Caco-2 (cell line): ENCODE results near the gene CRADD. TPM values are rescaled to one million over a fixed set of nuclear protein-coding genes. Genes with fewer than 3 reads are reported as not detected.

Source experiments
- BruUV-seq: library from RNA; stranded (reverse); fragments of 400-500 nt; replicated peaks from 2 replicates; lab custom pipeline; 2021; lab: Mats Ljungman, UMichigan
- CTCF ChIA-PET: fragments of 300-600 bp; sonication (Branson Sonifier 250); formaldehyde crosslinking; loops from one replicate; lab custom pipeline; 2022; ENCODE audit warnings: antibody characterized with exemption; lab: Charles Lee
- POLR2A ChIA-PET: fragments of 300-600 bp; sonication (Branson Sonifier 250); formaldehyde crosslinking; loops from one replicate; lab custom pipeline; 2022; ENCODE audit warnings: antibody characterized with exemption; lab: Charles Lee
- DNase-seq, 2 experiments: peaks; one replicate each; pipeline versions ENCODE4 v3.0.0 to v3.0.0-alpha.2; 2020 to 2022
- H3K27me3 ChIP-seq: replicated peaks from 2 replicates; pipeline ENCODE4 v1.6.0; 2011; ENCODE audit warnings: low read length; ENCODE audit not compliant: control insufficient read depth, insufficient read depth
- H3K36me3 ChIP-seq: 2 replicates; pipeline ENCODE4 v1.5.1; 2011; ENCODE audit warnings: low read length; ENCODE audit not compliant: control insufficient read depth, insufficient read depth
- H3K4me1 ChIP-seq: fragments of 250-450 bp; sonication (Bioruptor Pico); 2 replicates; pipeline ENCODE4 v1.5.1; 2020; ENCODE audit warnings: mild to moderate bottlenecking
- H3K4me3 ChIP-seq: 2 replicates; pipeline ENCODE4 v1.5.1; 2011; ENCODE audit warnings: low read depth, mild to moderate bottlenecking, control low read depth, low read length
- H3K9me3 ChIP-seq: fragments of 250-450 bp; sonication (Bioruptor Pico); 2 replicates; pipeline ENCODE4 v1.5.1; 2020; ENCODE audit warnings: mild to moderate bottlenecking, moderate library complexity
- H3K27ac Mint-ChIP-seq: one replicate; pipeline ENCODE4 v1.8.0; 2022; ENCODE audit warnings: mixed read lengths; ENCODE audit not compliant: unreplicated experiment
- H3K27me3 Mint-ChIP-seq: one replicate; pipeline ENCODE4 v1.8.0; 2022; ENCODE audit warnings: mixed read lengths; ENCODE audit not compliant: insufficient read depth, unreplicated experiment
- H3K36me3 Mint-ChIP-seq: one replicate; pipeline ENCODE4 v1.8.0; 2022; ENCODE audit warnings: mild to moderate bottlenecking, mixed read lengths; ENCODE audit not compliant: insufficient read depth, unreplicated experiment
- H3K4me1 Mint-ChIP-seq: one replicate; pipeline ENCODE4 v1.8.0; 2022; ENCODE audit warnings: low read depth, mixed read lengths; ENCODE audit not compliant: unreplicated experiment
- H3K4me3 Mint-ChIP-seq: one replicate; pipeline ENCODE4 v1.8.0; 2022; ENCODE audit warnings: mild to moderate bottlenecking, moderate library complexity, mixed read lengths; ENCODE audit not compliant: unreplicated experiment
- H3K9me3 Mint-ChIP-seq: one replicate; pipeline ENCODE4 v1.8.0; 2022; ENCODE audit warnings: mixed read lengths; ENCODE audit not compliant: unreplicated experiment
- intact Hi-C: fragments of 100-400 bp; cut with micrococcal nuclease; formaldehyde crosslinking; loops from one replicate; pipeline ENCODE4 v1.10.0; 2022; ENCODE audit not compliant: unreplicated experiment
- total RNA-seq: library from RNA; stranded (reverse); gene quantifications from 2 replicates; pipeline ENCODE4 v1.2.3, GENCODE V29; 2022
- TF ChIP-seq, protein P1 (sequence below), 2 experiments: fragments of 200-600 bp in 1 of 2; IDR thresholded peaks; 1 replicate in 1 of 2; 2 replicates in 1 of 2; pipeline versions ENCODE4 v1.5.1 to v1.8.0; 2011 to 2022; ENCODE audit warnings: antibody characterized with exemption in 1 of 2, control low read depth in 1 of 2, inconsistent platforms in 1 of 2, low read depth in 1 of 2, low read length in 1 of 2, mild to moderate bottlenecking in 1 of 2, moderate library complexity in 1 of 2; ENCODE audit not compliant: insufficient read depth in 1 of 2, severe bottlenecking in 1 of 2, unreplicated experiment in 1 of 2

CRADD gene
- total RNA-seq, 1 experiment from 2014 or later: 29.2 TPM

DNA sequence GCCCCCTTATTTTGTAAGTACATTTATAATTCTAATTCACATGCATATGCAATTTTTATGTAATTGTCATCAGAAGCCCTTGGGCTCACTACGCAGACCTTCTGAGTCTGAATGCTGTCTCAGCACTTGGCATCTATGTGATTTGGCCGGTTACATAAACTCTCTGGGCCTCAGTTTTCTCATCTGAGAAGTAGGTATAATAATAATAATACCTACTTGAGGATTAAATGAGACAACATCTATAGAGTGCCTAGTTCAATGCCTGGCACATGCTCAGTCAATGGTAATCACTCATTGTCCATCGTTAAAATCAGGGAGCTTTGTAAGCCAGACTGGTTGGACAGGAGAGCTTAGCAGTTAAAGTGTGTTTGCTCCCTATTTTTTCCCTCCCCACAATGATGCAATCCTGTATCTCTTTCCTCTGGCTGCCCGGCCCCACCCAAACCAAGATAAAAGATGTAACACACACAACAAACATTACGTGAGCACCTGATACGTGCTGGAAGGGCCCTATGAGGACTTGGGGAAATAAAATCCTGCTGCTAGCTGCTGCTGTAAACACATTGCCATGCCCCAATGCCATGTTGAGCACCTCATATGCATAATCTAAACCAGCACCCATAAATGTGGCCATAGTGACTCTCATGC lies 235.0 kb downstream of the CRADD start:
- BruUV-seq: no TSS peak
- H3K27me3 ChIP-seq: no peaks in the 10 kb centered on the region
- H3K9me3 Mint-ChIP-seq: no peaks in the 10 kb centered on the region
- ChIA-PET CTCF (no interaction called here), POLR2A (no interaction called here)
- no peaks in the 10 kb centered on the region for H3K36me3 Mint-ChIP-seq
- no peak for DNase-seq
- H3K27me3 Mint-ChIP-seq: no peaks in the 10 kb centered on the region
- TF ChIP-seq, protein P1, sequence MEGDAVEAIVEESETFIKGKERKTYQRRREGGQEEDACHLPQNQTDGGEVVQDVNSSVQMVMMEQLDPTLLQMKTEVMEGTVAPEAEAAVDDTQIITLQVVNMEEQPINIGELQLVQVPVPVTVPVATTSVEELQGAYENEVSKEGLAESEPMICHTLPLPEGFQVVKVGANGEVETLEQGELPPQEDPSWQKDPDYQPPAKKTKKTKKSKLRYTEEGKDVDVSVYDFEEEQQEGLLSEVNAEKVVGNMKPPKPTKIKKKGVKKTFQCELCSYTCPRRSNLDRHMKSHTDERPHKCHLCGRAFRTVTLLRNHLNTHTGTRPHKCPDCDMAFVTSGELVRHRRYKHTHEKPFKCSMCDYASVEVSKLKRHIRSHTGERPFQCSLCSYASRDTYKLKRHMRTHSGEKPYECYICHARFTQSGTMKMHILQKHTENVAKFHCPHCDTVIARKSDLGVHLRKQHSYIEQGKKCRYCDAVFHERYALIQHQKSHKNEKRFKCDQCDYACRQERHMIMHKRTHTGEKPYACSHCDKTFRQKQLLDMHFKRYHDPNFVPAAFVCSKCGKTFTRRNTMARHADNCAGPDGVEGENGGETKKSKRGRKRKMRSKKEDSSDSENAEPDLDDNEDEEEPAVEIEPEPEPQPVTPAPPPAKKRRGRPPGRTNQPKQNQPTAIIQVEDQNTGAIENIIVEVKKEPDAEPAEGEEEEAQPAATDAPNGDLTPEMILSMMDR (IDR thresholded peaks at IDR 0.05; ENCODE audit: insufficient read depth in 1 of 2, low read depth in 1 of 2, low read length in 1 of 2, severe bottlenecking in 1 of 2, unreplicated experiment in 1 of 2): no peak
- no peak overlapping the region for H3K27ac Mint-ChIP-seq
- H3K4me3 Mint-ChIP-seq: no peak overlapping the region
- H3K4me1 Mint-ChIP-seq: peaks cover 7% of the 10 kb centered on the region
- no peak overlapping the region for H3K4me3 ChIP-seq
- no peaks in the 10 kb centered on the region for H3K4me1 ChIP-seq
- no peaks in the 10 kb centered on the region for H3K9me3 ChIP-seq
- H3K36me3 ChIP-seq: no peaks in the 10 kb centered on the region
- intact Hi-C loops: no loop called here

DNA sequence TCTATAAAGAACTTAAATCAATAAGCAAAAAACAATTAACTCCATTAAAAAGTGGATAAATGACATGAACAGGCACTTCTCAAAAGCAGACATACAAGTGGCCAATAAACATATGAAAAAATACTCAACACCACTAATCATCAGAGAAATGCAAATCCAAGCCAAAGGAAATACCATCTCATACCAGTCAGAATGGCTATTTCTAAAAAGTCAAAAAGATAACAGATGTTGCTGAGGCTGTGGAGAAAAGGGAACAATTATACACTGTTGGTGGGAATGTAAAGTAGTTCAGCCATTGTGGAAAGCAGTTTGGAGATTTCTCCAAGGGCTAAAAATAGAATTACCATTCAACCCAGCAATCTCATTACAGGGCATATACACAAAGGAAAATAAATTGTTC lies 236.7 kb downstream of the CRADD start:
- Mint-ChIP-seq H3K36me3 (no peaks in the 10 kb centered on the region), H3K9me3 (no peaks in the 10 kb centered on the region), H3K4me3 (no peak overlapping the region), H3K4me1 (peaks cover 7% of the 10 kb centered on the region), H3K27me3 (no peaks in the 10 kb centered on the region), H3K27ac (no peak overlapping the region)
- Histone ChIP-seq H3K36me3 (no peaks in the 10 kb centered on the region), H3K27me3 (no peaks in the 10 kb centered on the region), H3K4me3 (no peak overlapping the region), H3K4me1 (no peaks in the 10 kb centered on the region), H3K9me3 (no peaks in the 10 kb centered on the region)
- POLR2A ChIA-PET: interaction anchor here (0.7 kb wide), 1 partner anchor 438 kb away, joined by 3 read pairs; no protein-coding TSS in a partner anchor
- no TSS peak for BruUV-seq
- TF ChIP-seq, protein P1 (IDR thresholded peaks at IDR 0.05; ENCODE audit: insufficient read depth in 1 of 2, low read depth in 1 of 2, low read length in 1 of 2, severe bottlenecking in 1 of 2, unreplicated experiment in 1 of 2): no peak
- no peak for DNase-seq
- CTCF ChIA-PET: no interaction called here
- intact Hi-C loops: no loop called here

DNA sequence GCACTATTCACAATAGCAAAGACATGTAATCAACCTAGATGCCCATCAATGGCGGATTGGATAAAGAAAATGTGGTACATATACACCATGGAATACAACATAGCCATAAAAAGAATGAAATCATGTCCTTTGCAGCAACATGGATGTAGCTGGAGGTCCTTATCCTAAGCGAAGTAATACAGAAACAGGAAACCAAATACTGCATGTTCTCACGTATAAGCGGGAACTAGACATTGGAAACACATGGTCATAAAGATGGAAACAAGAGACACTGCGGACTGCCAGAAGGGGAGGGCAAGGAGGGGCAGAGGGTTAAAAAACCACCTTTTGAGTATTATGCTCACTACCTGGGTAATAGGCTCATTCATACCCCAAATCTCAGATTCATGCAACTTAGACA lies 237.1 kb downstream of the CRADD start:
- Histone ChIP-seq H3K4me1 (no peaks in the 10 kb centered on the region), H3K4me3 (no peak overlapping the region), H3K36me3 (no peaks in the 10 kb centered on the region), H3K27me3 (no peaks in the 10 kb centered on the region), H3K9me3 (no peaks in the 10 kb centered on the region)
- H3K4me1 Mint-ChIP-seq: peaks cover 7% of the 10 kb centered on the region
- H3K4me3 Mint-ChIP-seq: no peak overlapping the region
- H3K27me3 Mint-ChIP-seq: no peaks in the 10 kb centered on the region
- H3K27ac Mint-ChIP-seq: no peak overlapping the region
- no peaks in the 10 kb centered on the region for H3K36me3 Mint-ChIP-seq
- intact Hi-C loops: no loop called here
- no TSS peak for BruUV-seq
- no peak for DNase-seq
- no peaks in the 10 kb centered on the region for H3K9me3 Mint-ChIP-seq
- TF ChIP-seq, protein P1 (IDR thresholded peaks at IDR 0.05; ENCODE audit: insufficient read depth in 1 of 2, low read depth in 1 of 2, low read length in 1 of 2, severe bottlenecking in 1 of 2, unreplicated experiment in 1 of 2): no peak
- ChIA-PET POLR2A (no interaction called here), CTCF (no interaction called here)
